ENCODE measurements around the gene BRINP3.

The BRINP3 gene

DNA sequence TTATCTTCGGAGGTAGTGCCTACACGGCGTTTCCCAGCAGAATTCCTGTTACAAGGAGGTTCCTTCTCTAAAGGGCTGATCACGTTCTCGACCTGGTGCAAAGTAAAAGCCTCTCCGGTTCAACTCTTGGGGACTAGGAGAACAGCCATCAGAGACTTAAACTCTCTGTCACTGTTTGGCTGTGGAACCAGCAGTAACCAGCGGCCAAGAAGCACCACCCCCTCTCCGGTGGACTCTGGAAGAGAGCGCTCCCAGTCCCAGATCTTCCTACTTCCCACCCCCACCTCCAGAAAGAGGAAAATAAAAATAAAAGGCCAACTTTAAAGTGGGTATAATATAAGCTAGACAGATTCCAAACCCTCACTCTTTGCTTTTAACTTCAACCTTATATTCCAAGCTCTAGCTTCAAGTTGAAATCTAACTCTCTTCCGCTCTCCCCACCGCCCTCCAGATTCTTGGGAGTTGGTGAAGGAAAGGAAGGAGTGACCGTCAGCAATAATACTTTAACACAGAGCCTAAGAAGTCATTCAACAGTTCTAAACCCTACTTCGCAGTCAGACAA, 2.9 kb downstream of the BRINP3 start:
- TF ChIP-seq CEBPB (IDR thresholded peaks at IDR 0.05), result no peak
- TF ChIP-seq YY1 (IDR thresholded peaks at IDR 0.05; ENCODE audit: low read depth), result no peak
- TF ChIP-seq CREB1 (IDR thresholded peaks at IDR 0.05; ENCODE audit: low read depth), result no peak
- TF ChIP-seq, protein P1, sequence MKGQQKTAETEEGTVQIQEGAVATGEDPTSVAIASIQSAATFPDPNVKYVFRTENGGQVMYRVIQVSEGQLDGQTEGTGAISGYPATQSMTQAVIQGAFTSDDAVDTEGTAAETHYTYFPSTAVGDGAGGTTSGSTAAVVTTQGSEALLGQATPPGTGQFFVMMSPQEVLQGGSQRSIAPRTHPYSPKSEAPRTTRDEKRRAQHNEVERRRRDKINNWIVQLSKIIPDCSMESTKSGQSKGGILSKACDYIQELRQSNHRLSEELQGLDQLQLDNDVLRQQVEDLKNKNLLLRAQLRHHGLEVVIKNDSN (IDR thresholded peaks at IDR 0.05), result no peak
- TF ChIP-seq EP300 (IDR thresholded peaks at IDR 0.05; ENCODE audit: borderline replicate concordance), result no peak
- TF ChIP-seq FOXM1 (IDR thresholded peaks at IDR 0.05; ENCODE audit: borderline replicate concordance, low read depth), result no peak
- no peak for TF ChIP-seq RAD21 (IDR thresholded peaks at IDR 0.05; ENCODE audit: low read depth)
- no peak for TF ChIP-seq TAF1 (IDR thresholded peaks at IDR 0.05; ENCODE audit: low read depth)
- no peak for TF ChIP-seq NFIC (IDR thresholded peaks at IDR 0.05)

DNA sequence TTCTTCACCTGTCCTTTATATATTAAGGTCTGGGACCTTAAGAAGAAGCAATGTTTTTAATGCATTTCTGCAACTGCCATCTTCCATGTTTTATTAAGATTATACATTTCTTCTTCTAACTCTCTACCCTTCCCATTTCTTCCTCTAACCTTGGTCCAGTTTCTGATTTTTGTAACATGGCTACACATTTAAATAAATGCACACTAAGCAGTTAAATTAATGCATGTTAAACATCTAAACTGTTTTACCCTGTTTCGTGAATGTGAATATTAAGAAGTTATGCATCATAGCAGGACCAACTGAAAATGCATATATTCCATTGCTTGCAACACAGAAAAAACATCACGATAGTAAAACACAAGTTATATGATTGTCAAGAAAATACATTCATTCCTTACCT, 3.7 kb downstream of the BRINP3 start:
- TF ChIP-seq FOXM1 (IDR thresholded peaks at IDR 0.05; ENCODE audit: borderline replicate concordance, low read depth) (no peak), EGR1 (IDR thresholded peaks at IDR 0.05) (no peak), TEAD4 (IDR thresholded peaks at IDR 0.05) (no peak), NFIC (IDR thresholded peaks at IDR 0.05) (no peak), YY1 (IDR thresholded peaks at IDR 0.05; ENCODE audit: low read depth) (no peak), RAD21 (IDR thresholded peaks at IDR 0.05; ENCODE audit: low read depth) (no peak)
- TF ChIP-seq, protein P1 (IDR thresholded peaks at IDR 0.05), result no peak

DNA sequence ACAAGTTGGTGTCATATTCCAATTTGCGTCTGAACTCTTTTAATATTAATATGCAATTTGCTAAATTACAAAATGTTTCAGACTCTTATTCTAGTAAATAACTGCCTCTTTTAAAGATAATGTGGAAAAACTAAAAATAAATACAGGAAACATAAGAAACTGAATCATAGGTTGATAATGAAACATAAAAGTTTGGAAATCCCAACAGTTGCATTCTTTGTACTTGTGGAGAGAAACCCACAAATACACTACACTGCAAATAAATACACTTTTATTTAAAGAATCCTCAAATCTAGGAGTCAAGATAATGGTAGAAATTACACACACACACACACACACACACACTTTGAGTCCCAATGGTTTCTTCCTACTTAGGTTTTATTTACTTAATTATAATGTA, 5.2 kb downstream of the BRINP3 start:
- TF ChIP-seq, protein P2, sequence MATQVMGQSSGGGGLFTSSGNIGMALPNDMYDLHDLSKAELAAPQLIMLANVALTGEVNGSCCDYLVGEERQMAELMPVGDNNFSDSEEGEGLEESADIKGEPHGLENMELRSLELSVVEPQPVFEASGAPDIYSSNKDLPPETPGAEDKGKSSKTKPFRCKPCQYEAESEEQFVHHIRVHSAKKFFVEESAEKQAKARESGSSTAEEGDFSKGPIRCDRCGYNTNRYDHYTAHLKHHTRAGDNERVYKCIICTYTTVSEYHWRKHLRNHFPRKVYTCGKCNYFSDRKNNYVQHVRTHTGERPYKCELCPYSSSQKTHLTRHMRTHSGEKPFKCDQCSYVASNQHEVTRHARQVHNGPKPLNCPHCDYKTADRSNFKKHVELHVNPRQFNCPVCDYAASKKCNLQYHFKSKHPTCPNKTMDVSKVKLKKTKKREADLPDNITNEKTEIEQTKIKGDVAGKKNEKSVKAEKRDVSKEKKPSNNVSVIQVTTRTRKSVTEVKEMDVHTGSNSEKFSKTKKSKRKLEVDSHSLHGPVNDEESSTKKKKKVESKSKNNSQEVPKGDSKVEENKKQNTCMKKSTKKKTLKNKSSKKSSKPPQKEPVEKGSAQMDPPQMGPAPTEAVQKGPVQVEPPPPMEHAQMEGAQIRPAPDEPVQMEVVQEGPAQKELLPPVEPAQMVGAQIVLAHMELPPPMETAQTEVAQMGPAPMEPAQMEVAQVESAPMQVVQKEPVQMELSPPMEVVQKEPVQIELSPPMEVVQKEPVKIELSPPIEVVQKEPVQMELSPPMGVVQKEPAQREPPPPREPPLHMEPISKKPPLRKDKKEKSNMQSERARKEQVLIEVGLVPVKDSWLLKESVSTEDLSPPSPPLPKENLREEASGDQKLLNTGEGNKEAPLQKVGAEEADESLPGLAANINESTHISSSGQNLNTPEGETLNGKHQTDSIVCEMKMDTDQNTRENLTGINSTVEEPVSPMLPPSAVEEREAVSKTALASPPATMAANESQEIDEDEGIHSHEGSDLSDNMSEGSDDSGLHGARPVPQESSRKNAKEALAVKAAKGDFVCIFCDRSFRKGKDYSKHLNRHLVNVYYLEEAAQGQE (IDR thresholded peaks at IDR 0.05; ENCODE audit: low read depth), result no peak
- TF ChIP-seq, protein P3, sequence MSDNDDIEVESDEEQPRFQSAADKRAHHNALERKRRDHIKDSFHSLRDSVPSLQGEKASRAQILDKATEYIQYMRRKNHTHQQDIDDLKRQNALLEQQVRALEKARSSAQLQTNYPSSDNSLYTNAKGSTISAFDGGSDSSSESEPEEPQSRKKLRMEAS (IDR thresholded peaks at IDR 0.05), result no peak
- TF ChIP-seq EGR1 (IDR thresholded peaks at IDR 0.05) (no peak), ZBTB7A (IDR thresholded peaks at IDR 0.05; ENCODE audit: low read depth) (no peak), EP300 (IDR thresholded peaks at IDR 0.05; ENCODE audit: borderline replicate concordance) (no peak), TCF12 (IDR thresholded peaks at IDR 0.05; ENCODE audit: low read depth) (no peak), YY1 (IDR thresholded peaks at IDR 0.05; ENCODE audit: low read depth) (no peak), FOXM1 (IDR thresholded peaks at IDR 0.05; ENCODE audit: borderline replicate concordance, low read depth) (no peak)

DNA sequence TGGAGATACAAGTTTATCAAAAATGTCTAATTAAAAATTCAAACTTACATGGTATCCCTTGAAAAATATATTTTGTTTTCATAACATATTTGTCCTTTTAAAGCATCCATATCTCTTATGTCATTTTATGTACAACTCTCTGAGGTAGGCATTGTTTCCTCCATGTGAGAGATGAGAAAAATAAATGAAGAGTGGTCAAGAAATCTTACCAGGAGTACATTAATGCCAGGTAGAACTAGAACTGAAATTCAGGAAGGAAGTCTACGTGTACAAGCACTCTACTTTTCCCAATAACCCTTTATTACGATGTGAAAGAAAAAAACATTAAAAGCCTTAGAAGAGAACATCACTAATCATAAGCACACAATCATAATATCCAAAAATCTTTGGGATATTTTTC, 5.6 kb downstream of the BRINP3 start:
- TF ChIP-seq RAD21 (IDR thresholded peaks at IDR 0.05; ENCODE audit: low read depth), result no peak
- TF ChIP-seq TEAD4 (IDR thresholded peaks at IDR 0.05), result no peak
- TF ChIP-seq ZBTB7A (IDR thresholded peaks at IDR 0.05; ENCODE audit: low read depth), result no peak
- TF ChIP-seq NFIC (IDR thresholded peaks at IDR 0.05), result no peak
- TF ChIP-seq TAF1 (IDR thresholded peaks at IDR 0.05; ENCODE audit: low read depth), result no peak
- no peak for TF ChIP-seq FOXM1 (IDR thresholded peaks at IDR 0.05; ENCODE audit: borderline replicate concordance, low read depth)
- no peak for TF ChIP-seq EGR1 (IDR thresholded peaks at IDR 0.05)
- TF ChIP-seq TCF12 (IDR thresholded peaks at IDR 0.05; ENCODE audit: low read depth), result no peak
- no peak for TF ChIP-seq EP300 (IDR thresholded peaks at IDR 0.05; ENCODE audit: borderline replicate concordance)
- no peak for TF ChIP-seq CEBPB (IDR thresholded peaks at IDR 0.05)
- TF ChIP-seq, protein P1 (IDR thresholded peaks at IDR 0.05), result no peak
- TF ChIP-seq YY1 (IDR thresholded peaks at IDR 0.05; ENCODE audit: low read depth), result no peak
- TF ChIP-seq, protein P3 (IDR thresholded peaks at IDR 0.05), result no peak
- TF ChIP-seq CREB1 (IDR thresholded peaks at IDR 0.05; ENCODE audit: low read depth), result no peak
- TF ChIP-seq, protein P2 (IDR thresholded peaks at IDR 0.05; ENCODE audit: low read depth), result no peak

DNA sequence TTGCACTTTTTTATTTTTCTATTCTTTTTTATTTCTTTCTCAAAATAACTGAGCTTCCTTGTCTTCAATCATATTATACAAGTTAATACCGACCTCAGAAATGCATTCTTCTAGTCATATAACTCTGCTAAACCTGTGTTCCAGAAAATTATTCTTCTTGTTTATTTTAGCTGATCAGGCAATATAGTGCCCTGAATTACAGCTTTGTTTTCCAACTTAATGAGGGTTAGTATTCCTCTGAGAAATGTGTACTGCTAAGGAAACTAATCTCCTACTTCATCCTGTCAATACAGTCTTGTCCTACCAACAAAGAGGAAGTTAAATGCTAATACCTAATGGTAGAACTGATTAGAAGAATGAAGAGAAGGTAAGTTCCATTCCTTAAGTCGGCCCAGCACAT, 13.0 kb downstream of the BRINP3 start:
- TF ChIP-seq EGR1 (IDR thresholded peaks at IDR 0.05) (no peak), CEBPB (IDR thresholded peaks at IDR 0.05) (no peak), ZBTB7A (IDR thresholded peaks at IDR 0.05; ENCODE audit: low read depth) (no peak)
- TF ChIP-seq, protein P3 (IDR thresholded peaks at IDR 0.05), result no peak

DNA sequence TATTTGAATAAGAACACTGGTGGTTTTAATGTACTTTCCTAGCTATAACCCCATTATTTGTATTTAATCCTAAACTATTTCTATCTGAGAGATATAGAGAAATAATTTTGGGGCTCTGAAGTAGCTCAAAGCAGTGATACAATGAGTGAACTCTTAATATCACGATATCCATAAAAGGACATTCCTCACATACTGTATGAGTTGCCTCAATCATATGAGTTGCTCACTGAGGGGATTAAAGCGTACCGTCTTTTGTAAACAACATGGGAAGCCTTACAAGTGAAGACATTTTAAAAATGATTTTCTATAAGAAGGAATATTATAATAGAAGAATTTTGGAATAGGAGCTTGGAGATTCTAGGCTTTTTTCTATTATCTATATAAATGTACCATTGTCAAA, 21.5 kb downstream of the BRINP3 start:
- no peak for TF ChIP-seq CREB1 (IDR thresholded peaks at IDR 0.05; ENCODE audit: low read depth)

Measured in Ishikawa (cell line).